Coronary artery (tissue), 2 donors: ENCODE results near the gene TAPBPL.
"Not testable (repeated sequence)": the region's sequence is repeated elsewhere in the genome, so short reads cannot be mapped to it uniquely, and the experiment has no call there.

ENCODE experiments used
- DNase-seq: peaks from one replicate; pipeline ENCODE4 v3.0.0-alpha.2; 2017; ENCODE audit warnings: low spot score
- H3K27ac ChIP-seq, 2 donors: fragments of 200-600 bp; sonication (generic); one replicate each; pipeline ENCODE4 v1.5.1; 2016 to 2019
- H3K4me3 ChIP-seq: fragments of 200-600 bp; sonication (generic); 2 replicates; pipeline ENCODE4 v1.5.1; 2016; ENCODE audit warnings: mild to moderate bottlenecking, moderate library complexity
- CTCF ChIP-seq: fragments of 200-600 bp; sonication (generic); IDR thresholded peaks from one replicate; pipeline ENCODE4 v1.5.1; 2019; ENCODE audit warnings: antibody characterized with exemption

TAPBPL gene

GRCh38 chr12:6488240-6488639 is 36.4 kb downstream of the TAPBPL start:
- DNase-seq: no peak
- Histone ChIP-seq H3K4me3 (no peak overlapping the region), H3K27ac (no peak overlapping the region)
- TF ChIP-seq CTCF: no peak

- TF ChIP-seq CTCF: no peak
- no peak overlapping the region for H3K4me3 ChIP-seq
- DNase-seq: no peak
These were observed 37.6 kb downstream of the TAPBPL start for GRCh38 chr12:6489449-6489848.

GRCh38 chr12:6490673-6491072 is 38.8 kb downstream of the TAPBPL start:
- not testable (repeated sequence) for H3K27ac ChIP-seq, H3K4me3 ChIP-seq, DNase-seq

More at GRCh38 chr12:6489449-6489848, 37.6 kb downstream of the TAPBPL start:
- H3K27ac ChIP-seq: no peak overlapping the region

- Histone ChIP-seq H3K4me3 (peak within 1 kb of the TSS; percentile 83), H3K27ac (peak within 1 kb of the TSS; percentile 73 to 96)
- TF ChIP-seq CTCF: no peak
- DNase-seq: peak; percentile 96
These were observed 41.1 kb downstream of the TAPBPL start, which contains the start of gene MRPL51 for GRCh38 chr12:6492838-6493496. TSS of gene MRPL51 (minus strand) at chr12:6493262. CDS start at chr12:6493136, 126 bp downstream.

- H3K4me3 ChIP-seq: peak within 1 kb of the TSS; percentile 83
- TF ChIP-seq CTCF: no peak
- H3K27ac ChIP-seq: peak within 1 kb of the TSS; percentile 73 to 96
- DNase-seq: peak; percentile 98
These were observed 41.8 kb downstream of the TAPBPL start, which contains the start of gene NCAPD2 for GRCh38 chr12:6493497-6494257. TSS of gene NCAPD2 (plus strand) at chr12:6494102. CDS start at chr12:6495099, 997 bp downstream.

GRCh38 chr12:6494258-6494743 is 42.5 kb downstream of the TAPBPL start:
- Histone ChIP-seq H3K4me3 (peak overlapping the region; percentile 83), H3K27ac (peak overlapping the region in 1 of 2 donors; percentile 96)
- TF ChIP-seq CTCF: no peak

GRCh38 chr12:6494968-6495367 is 43.1 kb downstream of the TAPBPL start:
- peak overlapping the region; percentile 83 for H3K4me3 ChIP-seq
- no peak overlapping the region for H3K27ac ChIP-seq
- no peak for DNase-seq

More at GRCh38 chr12:6494258-6494743, 42.5 kb downstream of the TAPBPL start:
- no peak for DNase-seq

GRCh38 chr12:6497291-6497690 is 45.4 kb downstream of the TAPBPL start:
- H3K4me3 ChIP-seq, H3K27ac ChIP-seq, DNase-seq: not testable (repeated sequence)

More at GRCh38 chr12:6494968-6495367, 43.1 kb downstream of the TAPBPL start:
- no peak for TF ChIP-seq CTCF
